Ovary (tissue), 3 donors: ENCODE results near the gene SCN2A.

ENCODE experiments used
- EP300 ChIP-seq: sonication (generic); formaldehyde crosslinking; IDR thresholded peaks from one replicate; pipeline ENCODE4 v1.6.1; 2017; ENCODE audit warnings: antibody characterized with exemption
- TF ChIP-seq, protein P1 (sequence below), 3 donors: fragments of 450-650 bp in 2 of 3; fragments of 200-600 bp in 1 of 3; IDR thresholded peaks; one replicate each; pipeline versions ENCODE4 v1.5.1 to v1.8.0; 2016 to 2022; ENCODE audit warnings: antibody characterized with exemption in 3 of 3, mild to moderate bottlenecking in 1 of 3
- donor health status: DM: no; HTN: no; CAD: no.

DNA sequence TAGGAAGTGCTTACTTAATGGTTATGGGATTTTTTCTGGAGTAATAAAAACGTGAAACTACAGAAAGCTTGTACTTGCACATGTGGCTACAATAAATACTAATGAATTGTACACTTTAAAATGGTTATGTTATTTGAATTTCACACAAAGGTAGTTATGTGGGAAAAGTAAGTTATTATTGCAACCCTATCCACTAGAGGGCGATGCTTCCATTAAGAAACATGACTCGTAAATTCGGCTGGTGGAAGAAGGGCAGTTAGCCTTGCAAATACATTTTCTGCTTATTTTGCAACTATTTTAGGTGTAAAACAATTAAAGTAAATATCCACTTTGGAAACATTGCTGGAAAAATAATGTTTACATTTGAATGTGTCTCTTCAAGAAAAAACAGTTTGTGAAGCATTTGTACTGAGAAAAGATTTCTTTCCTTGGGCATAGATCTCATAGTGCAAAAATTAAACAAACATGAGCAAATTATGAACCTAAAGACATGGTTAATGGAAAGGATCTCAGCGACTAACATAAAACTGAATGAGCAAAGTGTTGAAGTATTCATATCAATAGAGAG lies 162.2 kb downstream of the SCN2A start:
- TF ChIP-seq, protein P1, sequence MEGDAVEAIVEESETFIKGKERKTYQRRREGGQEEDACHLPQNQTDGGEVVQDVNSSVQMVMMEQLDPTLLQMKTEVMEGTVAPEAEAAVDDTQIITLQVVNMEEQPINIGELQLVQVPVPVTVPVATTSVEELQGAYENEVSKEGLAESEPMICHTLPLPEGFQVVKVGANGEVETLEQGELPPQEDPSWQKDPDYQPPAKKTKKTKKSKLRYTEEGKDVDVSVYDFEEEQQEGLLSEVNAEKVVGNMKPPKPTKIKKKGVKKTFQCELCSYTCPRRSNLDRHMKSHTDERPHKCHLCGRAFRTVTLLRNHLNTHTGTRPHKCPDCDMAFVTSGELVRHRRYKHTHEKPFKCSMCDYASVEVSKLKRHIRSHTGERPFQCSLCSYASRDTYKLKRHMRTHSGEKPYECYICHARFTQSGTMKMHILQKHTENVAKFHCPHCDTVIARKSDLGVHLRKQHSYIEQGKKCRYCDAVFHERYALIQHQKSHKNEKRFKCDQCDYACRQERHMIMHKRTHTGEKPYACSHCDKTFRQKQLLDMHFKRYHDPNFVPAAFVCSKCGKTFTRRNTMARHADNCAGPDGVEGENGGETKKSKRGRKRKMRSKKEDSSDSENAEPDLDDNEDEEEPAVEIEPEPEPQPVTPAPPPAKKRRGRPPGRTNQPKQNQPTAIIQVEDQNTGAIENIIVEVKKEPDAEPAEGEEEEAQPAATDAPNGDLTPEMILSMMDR (IDR thresholded peaks at IDR 0.05), result peak; percentile 28 to 75 (median 70)
- TF ChIP-seq EP300, result no peak
